ENCODE measurements around the gene CCDC127.
"Not testable (repeated sequence)": the region's sequence is repeated elsewhere in the genome, so short reads cannot be mapped to it uniquely, and the experiment has no call there.

DNA sequence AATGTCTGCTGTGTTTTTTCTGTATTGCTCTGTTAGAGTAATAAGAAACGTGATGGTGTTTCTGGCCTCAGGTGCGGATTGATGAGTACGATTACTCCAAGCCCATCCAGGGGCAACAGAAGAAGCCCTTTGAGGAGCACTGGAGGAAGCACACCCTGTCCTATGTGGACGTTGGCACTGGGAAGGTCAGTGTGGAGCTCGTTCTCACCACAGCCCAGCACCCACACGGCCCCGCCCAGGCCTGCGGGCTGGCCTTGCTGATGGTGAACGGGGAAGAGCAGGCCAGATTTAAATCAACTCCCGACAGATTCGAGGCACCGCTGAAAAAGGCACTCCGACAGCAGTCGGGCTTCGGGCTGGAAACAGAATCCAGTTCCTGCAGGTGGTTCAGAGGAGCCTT, 36.4 kb upstream of the CCDC127 start:
- TF ChIP-seq, protein P1, sequence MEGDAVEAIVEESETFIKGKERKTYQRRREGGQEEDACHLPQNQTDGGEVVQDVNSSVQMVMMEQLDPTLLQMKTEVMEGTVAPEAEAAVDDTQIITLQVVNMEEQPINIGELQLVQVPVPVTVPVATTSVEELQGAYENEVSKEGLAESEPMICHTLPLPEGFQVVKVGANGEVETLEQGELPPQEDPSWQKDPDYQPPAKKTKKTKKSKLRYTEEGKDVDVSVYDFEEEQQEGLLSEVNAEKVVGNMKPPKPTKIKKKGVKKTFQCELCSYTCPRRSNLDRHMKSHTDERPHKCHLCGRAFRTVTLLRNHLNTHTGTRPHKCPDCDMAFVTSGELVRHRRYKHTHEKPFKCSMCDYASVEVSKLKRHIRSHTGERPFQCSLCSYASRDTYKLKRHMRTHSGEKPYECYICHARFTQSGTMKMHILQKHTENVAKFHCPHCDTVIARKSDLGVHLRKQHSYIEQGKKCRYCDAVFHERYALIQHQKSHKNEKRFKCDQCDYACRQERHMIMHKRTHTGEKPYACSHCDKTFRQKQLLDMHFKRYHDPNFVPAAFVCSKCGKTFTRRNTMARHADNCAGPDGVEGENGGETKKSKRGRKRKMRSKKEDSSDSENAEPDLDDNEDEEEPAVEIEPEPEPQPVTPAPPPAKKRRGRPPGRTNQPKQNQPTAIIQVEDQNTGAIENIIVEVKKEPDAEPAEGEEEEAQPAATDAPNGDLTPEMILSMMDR (conservative IDR thresholded peaks at IDR 0.05; ENCODE audit: low read depth, low read length) = not testable (repeated sequence)
- not testable (repeated sequence) for TF ChIP-seq EZH2 (IDR thresholded peaks at IDR 0.05; ENCODE audit: low read length, unreplicated experiment)
